Measurements from ENCODE around the gene SPATA45. TPM values are rescaled to one million over a fixed set of nuclear protein-coding genes. Genes with fewer than 3 reads are reported as not detected.

Gene SPATA45
- total and polyA plus RNA-seq, 2 experiments from 2014 or later, result not detected

DNA sequence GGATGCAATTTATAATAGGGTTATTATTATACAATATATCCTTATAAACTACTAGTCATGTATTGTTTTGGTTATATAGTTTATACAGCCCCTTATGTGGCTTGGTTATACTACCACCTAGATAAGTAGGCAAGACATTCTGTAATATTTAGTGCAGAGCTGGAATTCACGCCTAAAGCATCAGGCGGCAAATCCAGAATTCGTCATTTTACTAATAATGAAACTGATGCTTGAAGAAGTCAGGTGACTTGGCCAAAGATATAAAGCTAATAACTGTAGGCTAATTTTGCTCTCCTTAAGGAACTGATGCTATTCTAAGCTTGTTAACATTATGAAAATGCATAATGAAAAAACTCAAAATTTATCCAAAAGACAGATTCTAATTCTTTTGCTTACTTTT lies 66.7 kb downstream of the SPATA45 start:
- 97% methylated on average over 3 of the region's 3 CpGs for WGBS, 2 experiments (ENCODE audit: low coverage in 1 of 2, low lambda C conversion rate in 2 of 2, missing lambda C conversion rate in 2 of 2)
- Histone ChIP-seq H3K27ac (no peak overlapping the region), H3K36me3 (ENCODE audit: low read depth) (no peaks in the 10 kb centered on the region; the same call in none of the 2 replicates), H3K4me1 (ENCODE audit: insufficient read depth) (no peaks in the 10 kb centered on the region), H3F3A (ENCODE audit: insufficient read depth) (peaks cover 23% of the 10 kb centered on the region), H3K9ac (no peak overlapping the region), H3K9me3 (ENCODE audit: low read depth) (no peaks in the 10 kb centered on the region), H3K79me2 (ENCODE audit: insufficient read depth) (no peaks in the 10 kb centered on the region), H3K4me2 (ENCODE audit: unreplicated experiment) (no peak overlapping the region), H2AFZ (no peak overlapping the region), H3K9me2 (ENCODE audit: insufficient read depth) (no peaks in the 10 kb centered on the region), H3K27me3 (replicated peaks; ENCODE audit: insufficient read depth) (no peaks in the 10 kb centered on the region), H4K20me1 (ENCODE audit: insufficient read depth) (no peaks in the 10 kb centered on the region), H3K4me3 (no peak overlapping the region)
- no peak for TF ChIP-seq EZH2 (IDR thresholded peaks at IDR 0.05; ENCODE audit: insufficient read depth, poor library complexity, severe bottlenecking)
- TF ChIP-seq EZH2phosphoT487 (IDR thresholded peaks at IDR 0.05; ENCODE audit: insufficient read depth, low read depth), result no peak
- DNase-seq, result no peak
- in situ Hi-C loops (cut with MboI), result no loop called here

Small RNA genes within 50 kb of the gene (small RNA-seq; reads per million reads assigned to genes)
- gene AC104333.1 (ENCODE audit: low read depth, low replicate concordance) (not detected), gene AC104333.2 (ENCODE audit: low read depth, low replicate concordance) (not detected)

Other genes with a start within 250 kb of the SPATA45 start
- gene ATF3, start 238.9 kb downstream of the SPATA45 start, total RNA-seq (2014; rRNA removed; shearing (Covaris generic)), result 0.86 and 4.9 TPM in 2 replicates
- gene ATF3, start 238.9 kb downstream of the SPATA45 start, polyA plus RNA-seq (2016; fragmentation: Nextera tagmentation; extraction: Ambion mirVana), result 1.5 and 1.7 TPM in 2 replicates
- gene BATF3, start 147.8 kb downstream of the SPATA45 start, total RNA-seq (2014; rRNA removed; shearing (Covaris generic)), result 0.86 and 1.4 TPM in 2 replicates
- 0.46 and 0.60 TPM in 2 replicates for gene BATF3, start 147.8 kb downstream of the SPATA45 start, polyA plus RNA-seq (2016; fragmentation: Nextera tagmentation; extraction: Ambion mirVana)
- gene NSL1, start 55.9 kb downstream of the SPATA45 start, total RNA-seq (2014; rRNA removed; shearing (Covaris generic)), result 30.7 and 34.9 TPM in 2 replicates
- gene NSL1, start 55.9 kb downstream of the SPATA45 start, polyA plus RNA-seq (2016; fragmentation: Nextera tagmentation; extraction: Ambion mirVana), result 32.0 and 38.0 TPM in 2 replicates
- gene TATDN3, start 55.8 kb downstream of the SPATA45 start, total RNA-seq (2014; rRNA removed; shearing (Covaris generic)), result 12.4 and 14.8 TPM in 2 replicates
- 14.9 and 18.9 TPM in 2 replicates for gene TATDN3, start 55.8 kb downstream of the SPATA45 start, polyA plus RNA-seq (2016; fragmentation: Nextera tagmentation; extraction: Ambion mirVana)
- gene FLVCR1, start 10.6 kb upstream of the SPATA45 start, total RNA-seq (2014; rRNA removed; shearing (Covaris generic)), result 2.3 and 4.2 TPM in 2 replicates
- 0.81 and 0.86 TPM in 2 replicates for gene FLVCR1, start 10.6 kb upstream of the SPATA45 start, polyA plus RNA-seq (2016; fragmentation: Nextera tagmentation; extraction: Ambion mirVana)
- not detected in 2 replicates for gene VASH2, start 102.9 kb upstream of the SPATA45 start, total RNA-seq (2014; rRNA removed; shearing (Covaris generic))
- 0.06 and 0.19 TPM in 2 replicates for gene VASH2, start 102.9 kb upstream of the SPATA45 start, polyA plus RNA-seq (2016; fragmentation: Nextera tagmentation; extraction: Ambion mirVana)
- gene ANGEL2, start 168.2 kb upstream of the SPATA45 start, total RNA-seq (2014; rRNA removed; shearing (Covaris generic)), result 28.5 and 39.2 TPM in 2 replicates
- 19.7 and 22.5 TPM in 2 replicates for gene ANGEL2, start 168.2 kb upstream of the SPATA45 start, polyA plus RNA-seq (2016; fragmentation: Nextera tagmentation; extraction: Ambion mirVana)
- 16.4 and 27.2 TPM in 2 replicates for gene RPS6KC1, start 203.6 kb upstream of the SPATA45 start, total RNA-seq (2014; rRNA removed; shearing (Covaris generic))
- 16.8 and 18.9 TPM in 2 replicates for gene RPS6KC1, start 203.6 kb upstream of the SPATA45 start, polyA plus RNA-seq (2016; fragmentation: Nextera tagmentation; extraction: Ambion mirVana)

All from GM23248 (cell line).